Medulla oblongata (tissue), 1 donor: ENCODE results near the gene NOL12.
"Not testable (repeated sequence)": the region's sequence is repeated elsewhere in the genome, so short reads cannot be mapped to it uniquely, and the experiment has no call there.

ENCODE experiments used
- DNase-seq: peaks from one replicate; pipeline ENCODE4 v3.0.0-alpha.2; 2015; ENCODE audit errors: extremely low spot score

Gene NOL12

GRCh38 chr22:37713761-37714160, 27.6 kb downstream of the NOL12 start:
- no peak for DNase-seq

GRCh38 chr22:37714634-37715033, 28.5 kb downstream of the NOL12 start:
- no peak for DNase-seq

GRCh38 chr22:37715760-37716159, 29.6 kb downstream of the NOL12 start:
- no peak for DNase-seq

- no peak for DNase-seq
Observed at GRCh38 chr22:37716708-37717107, 30.6 kb downstream of the NOL12 start.

- DNase-seq = not testable (repeated sequence)
Observed at GRCh38 chr22:37717235-37717634, 31.1 kb downstream of the NOL12 start.

GRCh38 chr22:37717746-37718305, 31.7 kb downstream of the NOL12 start:
- not testable (repeated sequence) for DNase-seq

- DNase-seq = no peak
Observed at GRCh38 chr22:37725551-37726240, 39.6 kb downstream of the NOL12 start.

- DNase-seq = no peak
Observed at GRCh38 chr22:37726241-37726887, 40.2 kb downstream of the NOL12 start.

- no peak for DNase-seq
Observed at GRCh38 chr22:37728620-37729019, 42.5 kb downstream of the NOL12 start.

GRCh38 chr22:37731804-37732471, 45.8 kb downstream of the NOL12 start:
- DNase-seq = no peak

- no peak for DNase-seq
Observed at GRCh38 chr22:37732699-37733607, 46.8 kb downstream of the NOL12 start.

GRCh38 chr22:37733625-37734401, 47.7 kb downstream of the NOL12 start:
- DNase-seq = no peak

- no peak for DNase-seq
Observed at GRCh38 chr22:37734402-37734700, 48.2 kb downstream of the NOL12 start.

GRCh38 chr22:37734964-37735451, 48.9 kb downstream of the NOL12 start:
- DNase-seq = peak; percentile 40

GRCh38 chr22:37739035-37739434, 52.9 kb downstream of the NOL12 start:
- DNase-seq = no peak

GRCh38 chr22:37739611-37740049, 53.5 kb downstream of the NOL12 start:
- DNase-seq = peak; percentile 52

GRCh38 chr22:37740455-37741311, 54.5 kb downstream of the NOL12 start:
- DNase-seq = no peak

GRCh38 chr22:37741312-37741795, 55.2 kb downstream of the NOL12 start:
- DNase-seq = peak; percentile 47

- DNase-seq = no peak
Observed at GRCh38 chr22:37742376-37743171, 56.4 kb downstream of the NOL12 start.
